ENCODE data around the gene ST6GAL1.
"Not testable (repeated sequence)": the region's sequence is repeated elsewhere in the genome, so short reads cannot be mapped to it uniquely, and the experiment has no call there.

Gene ST6GAL1

DNA sequence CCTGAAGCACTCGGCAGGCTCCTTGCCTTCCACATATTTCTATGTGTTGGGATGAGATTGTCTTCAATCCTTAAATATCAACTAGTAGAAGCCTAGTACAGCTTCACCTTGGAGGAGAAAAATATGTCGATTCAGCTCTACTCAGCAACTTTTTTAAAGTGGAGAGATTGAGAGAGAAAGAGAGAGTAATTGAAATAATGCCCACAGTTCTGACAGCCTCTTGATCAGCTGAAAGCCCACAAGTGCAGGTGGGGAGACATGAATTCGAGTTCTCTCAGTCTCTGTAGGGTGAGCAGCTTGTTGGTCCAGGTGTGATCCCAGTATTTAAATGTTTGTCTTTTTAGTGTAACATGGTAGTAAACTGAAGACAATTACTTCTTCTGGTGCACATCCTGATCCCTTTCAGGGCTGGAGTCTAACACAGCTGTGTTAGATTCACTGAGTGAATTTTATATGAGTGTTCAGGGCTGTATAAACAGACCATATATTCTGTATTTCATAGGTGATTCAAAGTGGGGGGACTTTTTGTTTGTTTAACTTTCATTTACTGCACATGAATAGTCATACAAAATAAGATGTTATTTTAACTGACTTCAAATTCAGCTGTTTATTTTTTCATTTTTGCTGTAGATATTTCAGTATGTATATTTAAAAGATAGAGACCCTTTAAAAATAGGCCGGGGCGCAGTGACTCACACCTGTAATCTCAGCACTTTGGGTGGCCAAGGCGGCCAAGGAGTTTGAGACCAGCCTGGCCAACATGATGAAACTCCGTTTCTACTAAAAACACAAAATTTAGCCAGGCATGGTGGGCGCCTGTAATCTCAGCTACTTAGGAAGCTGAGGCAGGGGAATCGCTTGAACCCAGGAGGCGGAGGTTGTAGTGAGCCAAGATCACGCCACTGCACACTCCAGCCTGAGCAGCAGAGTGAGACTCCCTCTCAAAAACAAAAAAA is 64.0 kb downstream of the ST6GAL1 start:
- DNase-seq (ENCODE audit: low read depth in 2 of 2), result no peak

DNA sequence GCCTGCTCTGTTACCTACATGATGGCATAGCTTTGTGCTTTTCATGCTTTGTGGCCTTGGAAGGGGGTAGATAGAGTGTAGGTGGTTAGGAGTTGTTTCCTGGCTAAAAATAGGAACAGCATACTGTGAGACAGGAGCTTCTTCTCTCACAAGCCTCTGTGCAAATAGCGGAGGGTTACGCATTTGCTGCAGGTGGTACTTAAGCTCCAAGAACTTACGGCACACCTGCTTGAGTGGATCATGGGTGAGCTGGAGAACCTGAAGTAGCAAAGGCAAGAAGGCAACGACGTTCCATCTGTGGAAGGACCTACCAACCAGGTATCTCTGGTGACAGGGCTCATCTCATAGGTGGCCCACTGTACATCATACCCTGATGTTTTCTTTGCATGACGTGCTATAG is 66.0 kb downstream of the ST6GAL1 start:
- DNase-seq (ENCODE audit: low read depth in 2 of 2), result no peak

DNA sequence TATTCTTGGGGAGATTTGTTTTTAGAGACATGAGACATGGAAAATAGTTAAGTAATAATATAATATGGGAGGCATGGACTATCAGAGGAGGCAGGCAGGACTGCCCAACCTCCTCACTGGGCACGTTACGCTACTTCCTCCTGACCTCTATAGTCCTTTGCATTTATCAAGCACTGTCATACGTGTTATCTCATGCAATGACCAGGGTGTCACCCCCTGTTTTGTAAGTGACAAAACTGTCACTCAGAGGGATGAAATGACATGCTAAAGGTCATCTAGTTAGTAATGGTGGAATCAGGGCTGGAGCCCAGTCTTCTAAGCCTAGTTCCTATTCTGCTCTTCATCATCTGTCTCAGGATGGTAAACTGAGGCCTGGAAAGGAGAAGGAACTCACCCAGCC is 66.7 kb downstream of the ST6GAL1 start:
- no peak for DNase-seq (ENCODE audit: low read depth in 2 of 2)

DNA sequence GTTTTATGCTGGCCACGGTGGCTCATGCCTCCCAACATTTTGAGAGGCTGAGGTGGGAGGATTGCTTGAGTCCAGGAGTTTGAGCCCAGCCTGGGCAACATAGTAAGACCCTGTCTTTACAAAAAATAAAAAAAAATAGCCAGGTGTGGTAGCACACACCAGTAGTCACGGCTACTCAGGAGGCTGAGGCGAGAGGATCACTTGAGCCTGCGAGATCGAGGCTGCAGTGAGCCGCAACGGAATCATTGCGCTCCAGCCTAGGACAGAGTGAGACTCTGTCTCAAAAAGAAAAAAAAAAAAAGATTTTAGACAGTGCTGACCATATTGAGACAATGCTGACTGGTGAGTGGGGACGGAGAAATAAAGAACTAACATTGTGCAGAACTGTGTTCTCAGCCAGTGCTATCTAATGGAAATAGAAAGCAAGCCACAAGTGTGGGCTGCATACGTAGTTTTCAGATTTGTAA is 67.2 kb downstream of the ST6GAL1 start:
- no peak for DNase-seq (ENCODE audit: low read depth in 2 of 2)

DNA sequence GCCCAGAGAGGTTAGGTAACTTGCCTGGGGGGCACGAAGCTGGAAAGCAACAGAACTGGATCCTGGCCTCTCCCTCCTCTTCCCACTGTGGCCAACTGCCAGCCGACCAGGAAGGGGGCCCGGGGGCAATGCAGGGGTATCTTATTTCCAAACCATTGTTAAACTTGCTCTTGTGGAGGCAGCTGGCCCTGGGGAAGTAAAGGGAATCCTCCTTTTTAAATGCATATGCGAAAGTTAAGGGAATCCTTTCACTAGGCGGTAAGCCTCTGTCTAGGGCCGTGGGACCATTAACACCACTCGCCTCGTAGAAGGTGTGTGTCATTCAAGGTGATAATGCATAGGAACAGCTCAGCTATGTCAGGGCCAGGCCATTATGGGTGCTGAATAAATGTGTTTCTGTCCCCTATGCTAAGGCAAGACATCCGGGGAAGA is 68.6 kb downstream of the ST6GAL1 start:
- DNase-seq (ENCODE audit: low read depth in 2 of 2), result no peak

DNA sequence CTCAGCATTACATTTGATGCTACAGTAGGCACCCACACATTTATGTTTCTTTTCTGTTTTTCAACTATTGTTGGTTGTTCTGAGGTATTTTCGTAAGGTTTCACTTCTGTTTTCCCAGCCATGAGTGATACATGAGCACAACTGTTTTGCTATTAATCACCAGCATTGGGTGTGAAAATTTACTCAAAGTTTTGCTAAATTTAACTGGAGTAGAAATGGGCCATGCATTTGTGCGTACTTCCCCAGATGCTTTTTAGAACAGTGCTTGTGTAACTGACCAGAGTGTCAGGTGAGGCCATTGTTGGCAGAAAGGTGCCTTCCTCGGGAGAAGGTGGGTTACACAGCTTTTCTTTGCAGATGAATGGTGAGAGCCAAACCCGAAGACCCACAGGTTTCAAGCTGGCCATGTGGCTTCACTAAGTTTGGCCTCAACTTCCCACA is 70.4 kb downstream of the ST6GAL1 start:
- no peak for DNase-seq (ENCODE audit: low read depth in 2 of 2)

DNA sequence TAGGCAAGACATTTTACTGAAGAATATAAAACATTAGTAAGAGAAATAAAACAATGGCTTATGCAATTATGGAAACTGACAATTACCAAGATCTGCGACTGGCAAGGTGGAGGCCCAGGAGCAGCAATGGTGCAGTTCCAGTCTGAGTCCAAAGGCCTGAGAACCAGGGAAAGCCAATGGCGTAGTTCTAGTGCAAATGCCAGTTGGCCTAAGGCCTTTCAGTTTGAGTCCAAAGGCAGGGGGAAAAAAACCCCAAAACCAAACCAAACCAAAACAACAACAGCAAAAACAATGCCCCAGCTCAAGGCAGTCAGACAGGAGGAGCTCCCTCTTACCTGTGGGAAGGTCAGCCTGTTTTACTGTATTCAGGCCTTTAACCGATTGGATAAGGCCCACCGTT is 72.6 kb downstream of the ST6GAL1 start:
- DNase-seq (ENCODE audit: low read depth in 2 of 2), result no peak

DNA sequence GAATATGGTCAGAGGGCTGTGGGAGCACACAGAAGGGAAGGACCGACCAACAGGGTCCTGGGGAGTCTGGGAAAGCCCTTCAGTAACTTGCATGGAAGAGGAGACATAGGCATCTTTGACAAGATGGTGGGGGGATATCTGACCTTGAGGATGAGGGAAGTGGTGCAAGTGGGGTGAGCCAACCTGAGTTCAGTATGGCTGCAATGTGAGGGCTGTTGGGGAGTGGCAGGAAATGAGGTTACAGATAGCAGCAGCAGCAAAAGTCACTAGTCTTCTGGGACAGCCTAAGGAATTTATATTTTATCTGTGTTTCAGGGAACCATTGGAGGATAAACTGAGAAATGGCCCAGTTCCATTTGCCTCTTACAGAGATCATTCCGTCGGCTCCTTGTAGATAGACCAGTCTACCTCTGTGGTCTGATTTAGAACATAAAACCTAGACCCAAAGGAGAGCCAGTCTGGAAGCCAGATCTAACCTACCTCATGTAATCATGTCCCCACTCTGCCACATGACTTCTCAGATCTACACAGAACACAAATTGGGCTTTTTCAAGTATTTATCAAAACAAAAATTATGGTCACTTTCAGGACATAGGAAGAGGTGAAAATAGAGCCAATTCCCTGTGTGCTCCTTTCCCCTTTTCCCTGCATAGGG is 75.6 kb downstream of the ST6GAL1 start:
- no peak for DNase-seq (ENCODE audit: low read depth in 2 of 2)

DNA sequence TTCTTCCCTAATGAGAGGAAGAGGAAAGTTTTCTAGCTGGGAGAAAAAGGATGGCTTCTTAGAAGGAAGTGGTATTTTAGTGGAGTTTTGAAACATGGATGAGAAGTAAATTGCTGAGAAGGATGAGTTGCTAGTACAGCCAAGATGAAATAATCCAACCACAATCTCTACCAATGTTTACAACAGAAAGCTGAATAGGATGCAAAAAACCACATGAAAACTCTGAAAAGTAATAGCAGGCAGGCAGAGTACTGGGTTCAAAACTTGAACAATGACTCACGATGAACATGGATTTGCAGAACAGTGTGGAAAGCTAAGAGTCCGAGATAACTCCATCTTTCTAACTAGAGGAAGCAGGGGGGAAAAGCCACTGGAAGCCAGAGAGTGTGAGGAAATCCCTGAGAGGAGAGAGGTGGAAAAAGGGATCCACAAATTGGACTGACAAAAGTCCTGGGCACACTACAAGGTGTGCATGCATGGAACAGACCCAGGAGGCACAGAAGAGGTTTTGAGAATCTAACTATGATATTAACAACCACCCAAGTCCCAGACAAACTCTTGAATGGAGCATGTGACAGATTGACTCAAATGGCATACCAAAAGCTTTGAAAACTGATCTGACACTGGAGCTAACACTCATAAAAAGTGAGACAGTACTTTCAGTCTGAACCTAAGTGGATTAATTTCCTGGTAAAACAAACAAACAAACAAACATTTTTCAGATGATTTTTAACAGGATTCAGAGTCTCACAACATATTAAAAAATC is 76.7 kb downstream of the ST6GAL1 start:
- DNase-seq (ENCODE audit: low read depth in 2 of 2), result no peak

DNA sequence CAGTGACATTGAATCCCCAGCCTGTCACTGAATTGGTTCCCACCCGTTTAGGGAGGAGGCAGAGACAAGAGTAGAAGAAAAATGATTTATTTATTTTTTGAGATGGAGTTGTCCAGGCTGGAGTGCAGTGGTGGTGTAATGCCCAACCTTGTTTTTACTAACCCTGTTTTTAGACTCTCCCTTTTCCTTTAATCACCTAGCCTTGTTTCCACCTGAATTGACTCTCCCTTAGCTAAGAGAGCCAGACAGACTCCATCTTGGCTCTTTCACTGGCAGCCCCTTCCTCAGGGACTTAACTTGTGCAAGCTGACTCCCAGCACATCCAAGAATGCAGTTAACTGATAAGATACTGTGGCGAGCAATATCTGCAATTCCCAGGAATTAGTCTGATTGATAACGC is 80.1 kb downstream of the ST6GAL1 start:
- DNase-seq (ENCODE audit: low read depth in 2 of 2), result not testable (repeated sequence)

DNA sequence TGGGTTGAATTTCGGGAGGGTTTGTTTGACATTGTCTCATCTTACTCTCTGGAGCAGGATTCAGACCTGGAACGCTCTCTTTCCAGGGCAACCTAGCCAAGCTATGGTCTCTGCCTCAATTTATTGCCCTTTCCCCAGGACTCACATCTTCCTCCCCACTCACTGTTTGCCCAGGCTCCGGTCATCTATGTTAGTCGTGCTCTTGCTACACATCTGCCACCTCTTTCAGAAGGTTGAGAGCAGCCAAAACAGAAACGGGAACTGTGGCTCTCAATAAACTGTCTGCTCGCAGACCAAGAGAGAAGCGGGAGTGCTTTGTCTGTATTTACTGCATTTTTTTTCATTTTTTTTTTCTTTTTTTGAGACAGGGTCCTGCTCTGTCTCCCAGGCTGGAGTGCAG is 81.6 kb downstream of the ST6GAL1 start:
- DNase-seq (ENCODE audit: low read depth in 2 of 2), result no peak

DNA sequence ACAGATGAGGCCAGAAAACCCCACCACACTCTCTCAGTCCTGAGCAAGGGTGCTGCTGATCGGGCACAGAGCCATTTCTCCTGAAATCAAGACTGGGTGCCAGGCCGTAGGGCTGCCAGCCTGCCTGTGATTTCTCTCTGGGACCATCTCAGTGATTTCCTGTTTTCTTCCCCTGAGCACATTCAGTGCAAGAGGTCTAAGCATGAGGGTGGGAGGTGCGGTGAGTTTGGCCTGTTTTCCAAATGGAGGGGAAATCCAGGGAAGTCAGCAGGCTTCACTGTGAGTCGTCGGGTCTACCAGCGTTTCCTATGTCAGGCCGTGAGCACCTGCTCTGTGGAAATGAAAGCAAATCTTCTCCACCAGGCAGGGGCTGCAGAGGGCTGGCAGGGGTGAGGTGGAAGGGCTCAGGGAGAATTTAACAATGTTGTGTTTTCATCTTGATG is 82.3 kb downstream of the ST6GAL1 start:
- DNase-seq (ENCODE audit: low read depth in 2 of 2), result no peak

DNA sequence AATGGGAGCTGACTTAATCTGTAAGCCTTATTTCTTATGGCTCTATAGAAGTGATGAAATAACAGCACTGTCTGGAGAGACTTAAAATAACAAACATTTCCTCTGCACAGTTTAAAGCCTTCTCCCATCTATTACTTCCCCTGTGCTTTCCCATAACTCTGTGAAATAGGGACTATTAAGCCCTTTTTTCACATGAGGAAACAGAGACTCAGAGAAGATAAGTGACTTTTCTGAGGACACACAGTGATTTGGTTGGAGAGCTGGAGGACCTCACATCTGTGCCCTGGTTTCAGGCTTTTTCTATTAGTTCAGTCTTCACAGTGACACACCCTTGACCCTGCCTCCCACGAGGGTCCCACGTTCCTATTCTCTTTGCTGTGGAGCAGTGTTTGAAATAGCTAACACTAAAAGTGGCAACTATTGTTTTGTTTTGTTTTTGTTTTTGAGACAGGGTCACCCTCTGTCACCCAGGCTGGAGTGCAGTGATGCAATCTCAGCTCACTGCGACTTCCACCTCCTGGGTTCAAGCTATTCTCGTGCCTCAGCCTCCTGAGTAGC is 82.9 kb downstream of the ST6GAL1 start:
- no peak for DNase-seq (ENCODE audit: low read depth in 2 of 2)

DNA sequence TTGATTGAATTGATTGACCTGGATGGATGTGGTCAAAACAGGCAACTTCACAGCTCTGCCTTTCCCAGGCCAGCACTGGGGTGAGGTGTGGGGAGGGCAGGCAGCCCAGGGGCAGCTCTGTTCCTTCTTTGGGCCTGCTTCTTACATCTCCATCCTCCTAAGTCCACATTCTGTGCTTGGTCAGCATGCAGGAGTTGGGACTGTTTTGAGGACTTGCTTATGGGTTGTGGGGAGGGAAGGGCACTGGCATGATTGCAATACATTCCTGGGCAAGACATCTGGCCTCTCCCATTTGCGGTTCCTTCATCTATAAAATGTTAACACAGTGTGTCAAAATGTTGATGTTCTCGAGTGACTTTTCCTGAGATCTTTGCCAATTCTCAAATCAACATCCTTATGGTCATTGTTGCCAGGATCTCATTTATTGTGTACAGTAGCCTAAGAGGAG is 84.1 kb downstream of the ST6GAL1 start:
- no peak for DNase-seq (ENCODE audit: low read depth in 2 of 2)

DNA sequence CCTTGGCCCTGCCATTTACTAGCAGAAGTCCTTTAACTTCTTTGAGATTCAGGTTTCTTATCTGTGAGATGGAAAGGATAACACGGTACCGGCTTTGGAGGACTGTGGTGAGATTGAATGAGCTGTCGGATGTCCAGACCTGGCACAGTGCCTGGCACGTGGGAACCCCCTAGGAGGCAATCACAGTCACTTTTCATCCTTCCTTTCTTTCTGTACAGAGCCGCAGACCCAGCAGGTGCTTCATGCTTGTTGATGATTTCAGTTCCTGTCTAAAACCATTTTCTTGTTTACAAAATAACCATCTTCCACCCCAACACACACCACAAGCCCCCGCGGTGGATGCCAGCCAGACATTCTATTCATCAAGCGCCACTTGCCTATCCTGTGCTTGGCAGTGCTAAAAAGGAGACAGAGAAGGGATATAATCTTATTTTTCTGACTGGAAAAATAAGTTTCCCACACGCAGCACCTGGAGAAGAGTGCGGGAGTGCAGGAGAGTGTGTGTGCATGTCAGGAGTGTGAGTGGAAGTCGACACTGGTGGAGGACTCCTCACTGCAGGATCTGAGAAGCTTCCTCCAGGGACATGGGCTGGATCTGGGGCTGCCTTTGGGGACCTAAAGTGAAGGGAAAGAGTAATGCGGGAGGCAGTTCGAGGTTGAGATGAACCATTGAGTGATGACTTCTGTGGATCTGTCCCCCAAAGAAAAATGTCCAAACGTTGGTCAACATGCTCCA is 85.7 kb downstream of the ST6GAL1 start:
- no peak for DNase-seq (ENCODE audit: low read depth in 2 of 2)

DNA sequence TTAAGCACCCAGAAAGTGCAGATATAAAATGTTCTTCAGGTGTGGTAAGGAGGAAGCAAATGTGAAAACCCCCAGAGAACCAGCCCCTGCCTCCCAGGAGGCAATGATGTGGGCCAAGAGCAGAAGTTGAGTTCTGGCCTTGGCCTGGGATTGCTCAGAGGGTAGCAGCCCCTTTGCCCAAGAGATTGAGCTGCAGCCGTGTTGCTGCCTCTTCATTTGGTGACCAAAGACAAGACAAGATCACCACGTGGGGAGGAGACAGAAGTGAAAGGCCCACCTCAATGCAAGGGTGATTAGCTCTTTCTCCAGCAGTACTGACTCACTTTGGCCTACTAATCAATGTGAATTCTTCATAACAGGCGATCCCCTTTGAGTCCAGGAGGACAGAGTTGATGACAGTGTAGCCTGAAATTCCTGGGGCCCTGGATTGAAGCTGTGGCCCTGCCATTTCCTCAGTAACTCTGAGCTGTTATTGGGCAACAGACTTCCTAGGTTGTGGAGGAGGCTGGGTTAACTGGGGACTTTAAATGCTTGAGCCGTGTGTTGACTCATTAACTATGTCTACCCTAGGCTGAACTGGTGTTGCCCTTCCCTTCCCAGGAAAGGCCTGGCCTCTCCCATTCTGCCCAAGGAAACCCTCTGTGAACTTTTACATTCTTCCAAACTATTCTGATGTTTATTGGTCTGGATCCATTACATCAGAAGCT is 86.5 kb downstream of the ST6GAL1 start:
- DNase-seq (ENCODE audit: low read depth in 2 of 2), result no peak

DNA sequence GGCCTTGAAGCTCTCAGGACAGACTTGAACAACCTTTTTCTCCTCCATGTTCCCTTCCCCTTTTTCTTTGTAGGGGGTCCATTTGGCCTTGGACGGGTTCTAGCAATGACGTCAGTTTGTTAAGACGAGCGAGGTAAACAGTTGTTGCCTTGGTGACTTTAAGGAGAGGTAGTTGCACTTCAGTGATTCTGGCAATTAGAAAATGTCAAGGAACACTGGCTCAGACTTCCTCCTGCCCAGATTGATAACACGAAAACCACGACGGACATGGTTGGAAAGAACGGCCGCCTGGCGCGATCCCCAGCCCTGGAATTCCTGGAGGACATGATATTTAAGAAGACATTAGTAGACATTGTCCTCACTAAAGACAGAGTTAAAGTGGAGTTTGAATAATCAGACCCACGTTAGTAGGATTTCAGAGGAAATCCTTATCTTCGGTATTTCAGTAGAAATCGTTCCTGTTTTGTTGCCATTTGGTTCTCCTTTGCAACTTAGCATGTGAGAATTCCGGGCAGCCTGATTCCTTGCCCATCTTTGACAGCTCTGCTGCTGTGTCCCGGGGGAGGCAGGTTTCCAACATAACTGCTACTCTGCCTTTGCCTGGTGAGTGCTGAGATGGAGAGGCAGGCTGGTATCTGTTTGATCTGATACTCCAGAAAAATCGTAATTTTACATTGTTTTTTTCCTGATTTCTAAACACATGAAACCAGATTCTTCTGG is 87.3 kb downstream of the ST6GAL1 start:
- DNase-seq (ENCODE audit: low read depth in 2 of 2), result no peak

DNA sequence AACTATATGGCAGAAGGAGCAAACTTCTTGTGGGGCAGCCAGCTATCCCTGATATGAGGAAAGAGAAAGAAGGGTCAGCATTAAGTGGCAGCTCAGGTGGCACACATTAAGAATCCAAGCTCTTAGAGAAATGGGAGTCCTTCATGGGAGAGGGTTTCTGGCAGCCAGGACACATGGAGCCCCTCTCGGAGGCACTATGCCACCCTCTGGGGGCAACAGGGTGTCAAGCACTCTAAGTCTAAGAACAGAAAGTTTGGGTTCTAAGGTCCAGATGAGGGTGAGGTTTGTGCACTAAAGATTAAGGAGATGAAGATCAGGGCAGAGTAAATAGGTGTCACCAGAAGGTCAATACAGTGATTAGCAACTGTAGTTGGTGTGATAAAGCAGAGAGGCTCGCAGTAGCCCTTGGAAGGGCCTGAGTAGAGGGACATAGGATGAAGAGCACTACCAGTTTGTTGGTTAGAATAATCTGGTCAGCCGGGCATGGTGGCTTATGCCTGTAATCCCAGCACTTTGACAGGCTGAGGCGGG is 89.3 kb downstream of the ST6GAL1 start:
- DNase-seq (ENCODE audit: low read depth in 2 of 2), result no peak

DNA sequence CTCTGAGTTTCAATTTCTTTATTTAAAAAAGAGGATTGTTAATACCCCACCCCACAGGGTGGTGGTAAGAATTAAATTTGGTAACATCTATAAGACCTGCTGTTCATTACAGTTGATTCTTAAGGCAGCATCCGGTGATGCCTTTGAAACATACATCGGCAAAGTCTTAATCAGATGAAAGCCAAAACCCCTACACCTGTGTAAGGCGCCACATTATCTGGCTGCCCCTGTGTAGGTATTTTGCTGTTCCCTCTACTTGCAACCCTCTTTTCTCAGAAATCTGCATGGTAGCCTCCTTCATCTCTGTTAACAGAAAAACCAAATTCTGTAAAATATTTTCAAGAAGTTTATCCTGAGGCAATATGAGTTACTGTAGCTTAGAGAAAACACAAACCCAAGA is 90.0 kb downstream of the ST6GAL1 start:
- no peak for DNase-seq (ENCODE audit: low read depth in 2 of 2)

Measured in stimulated activated CD4-positive, alpha-beta T cell treated with anti-CD3 and anti-CD28 coated beads, Interleukin-4, amount 100 ng/mL, for 48 hours (primary cell).